DND-41 (cell line): ENCODE measurements around the gene ATP2A3.

Experiments
- ATAC-seq: fragments of 200-7000 bp; cut with Tn5 transposase; 3 replicates; pipeline ENCODE4 v1.9.1; 2021; ENCODE audit warnings: low read depth; ENCODE audit not compliant: insufficient read depth
- DNase-seq: peaks from one replicate; pipeline ENCODE4 v3.0.0-alpha.2; 2020
- H2AFZ ChIP-seq: 2 replicates; pipeline ENCODE4 v1.6.0; 2012; ENCODE audit warnings: low read depth, low read length
- H3K27ac ChIP-seq: 2 replicates; pipeline ENCODE4 v1.5.1; 2012; ENCODE audit warnings: low read length, inconsistent platforms
- H3K27me3 ChIP-seq: fragments of 200-600 bp; sonication (generic); 2 replicates; pipeline ENCODE4 v1.6.0; 2012; ENCODE audit warnings: low read length, mild to moderate bottlenecking, inconsistent platforms; ENCODE audit not compliant: insufficient read depth, poor library complexity
- H3K36me3 ChIP-seq: 2 replicates; pipeline ENCODE4 v1.5.1; 2012; ENCODE audit warnings: low read length, inconsistent platforms; ENCODE audit not compliant: insufficient read depth
- H3K4me1 ChIP-seq: 2 replicates; pipeline ENCODE4 v1.5.1; 2012; ENCODE audit warnings: mild to moderate bottlenecking, low read length; ENCODE audit not compliant: insufficient read depth
- H3K4me2 ChIP-seq: 2 replicates; pipeline ENCODE4 v1.6.0; 2012; ENCODE audit warnings: mild to moderate bottlenecking, moderate library complexity, low read length, inconsistent platforms; ENCODE audit not compliant: insufficient read depth
- H3K4me3 ChIP-seq, 2 experiments: fragments of 200-600 bp in 1 of 2; shearing (Covaris generic) in 1 of 2; 2 replicates each; pipeline ENCODE4 v1.5.1; 2012 to 2016; ENCODE audit warnings: inconsistent platforms in 2 of 2, low read length in 2 of 2, mild to moderate bottlenecking in 2 of 2, low read depth in 1 of 2, moderate library complexity in 1 of 2
- H3K79me2 ChIP-seq: 2 replicates; pipeline ENCODE4 v1.6.0; 2012; ENCODE audit warnings: low read length, inconsistent platforms; ENCODE audit not compliant: insufficient read depth
- H3K9ac ChIP-seq: 2 replicates; pipeline ENCODE4 v1.6.0; 2012; ENCODE audit warnings: low read depth, mild to moderate bottlenecking, inconsistent platforms, low read length, moderate library complexity
- H3K9me3 ChIP-seq: 2 replicates; pipeline ENCODE4 v1.5.1; 2012; ENCODE audit warnings: low read length, moderate library complexity, mild to moderate bottlenecking, inconsistent platforms; ENCODE audit not compliant: insufficient read depth, severe bottlenecking
- H4K20me1 ChIP-seq: 2 replicates; pipeline ENCODE4 v1.6.0; 2012; ENCODE audit warnings: low read length; ENCODE audit not compliant: insufficient read depth
- CTCF ChIP-seq: IDR thresholded peaks from 2 replicates; pipeline ENCODE4 v1.5.1; 2012; ENCODE audit warnings: borderline replicate concordance, low read length, moderate library complexity, mild to moderate bottlenecking; ENCODE audit not compliant: poor library complexity, severe bottlenecking; ENCODE audit errors: extremely low read depth
- EZH2 ChIP-seq: IDR thresholded peaks from 3 replicates; pipeline ENCODE4 v1.6.1; 2012; ENCODE audit warnings: borderline replicate concordance, low read depth, mild to moderate bottlenecking, moderate library complexity, low read length, inconsistent platforms; ENCODE audit not compliant: severe bottlenecking

ATP2A3 gene

GRCh38 chr17:3979290-3979611 is 15.0 kb upstream of the ATP2A3 start:
- no peak for ATAC-seq

GRCh38 chr17:3978421-3979289 is 14.4 kb upstream of the ATP2A3 start:
- Histone ChIP-seq H3K4me2 (no peak overlapping the region), H3K9me3 (peaks cover 9% of the 10 kb centered on the region), H3K27me3 (no peaks in the 10 kb centered on the region), H3K4me3 (no peak overlapping the region), H3K9ac (no peak overlapping the region), H3K27ac (no peak overlapping the region), H4K20me1 (no peaks in the 10 kb centered on the region), H2AFZ (no peak overlapping the region), H3K36me3 (no peaks in the 10 kb centered on the region), H3K4me1 (peaks cover 3% of the 10 kb centered on the region), H3K79me2 (no peaks in the 10 kb centered on the region)
- DNase-seq, result no peak
- no peak for ATAC-seq
- TF ChIP-seq EZH2, result no peak
- TF ChIP-seq CTCF, result no peak

More at GRCh38 chr17:3979290-3979611, 15.0 kb upstream of the ATP2A3 start:
- Histone ChIP-seq H3K4me3 (no peak overlapping the region), H3K4me2 (no peak overlapping the region), H3K4me1 (peaks cover 9% of the 10 kb centered on the region), H3K9ac (no peak overlapping the region), H4K20me1 (no peaks in the 10 kb centered on the region), H3K9me3 (peaks cover 9% of the 10 kb centered on the region), H3K79me2 (no peaks in the 10 kb centered on the region), H3K27ac (no peak overlapping the region), H3K36me3 (no peaks in the 10 kb centered on the region), H3K27me3 (no peaks in the 10 kb centered on the region), H2AFZ (peak overlapping the region; percentile 61; the same call in 1 of the 2 replicates)
- no peak for DNase-seq
- TF ChIP-seq EZH2 (no peak), CTCF (no peak)

- H3K36me3 ChIP-seq, result no peaks in the 10 kb centered on the region
- no peaks in the 10 kb centered on the region for H4K20me1 ChIP-seq
- H3K4me2 ChIP-seq, result no peak overlapping the region
- no peak for TF ChIP-seq CTCF
- TF ChIP-seq EZH2, result no peak
- H3K9ac ChIP-seq, result no peak overlapping the region
- no peak overlapping the region for H2AFZ ChIP-seq
- peaks cover 10% of the 10 kb centered on the region for H3K4me1 ChIP-seq
- no peaks in the 10 kb centered on the region for H3K27me3 ChIP-seq
- ATAC-seq (no peak), DNase-seq (no peak)
- no peak overlapping the region for H3K27ac ChIP-seq
- no peak overlapping the region for H3K4me3 ChIP-seq
- H3K9me3 ChIP-seq, result peaks cover 9% of the 10 kb centered on the region
- H3K79me2 ChIP-seq, result no peaks in the 10 kb centered on the region
Measured at GRCh38 chr17:3977387-3977786, 13.2 kb upstream of the ATP2A3 start.
